ENCODE data around the gene SMURF1.

The SMURF1 gene

DNA sequence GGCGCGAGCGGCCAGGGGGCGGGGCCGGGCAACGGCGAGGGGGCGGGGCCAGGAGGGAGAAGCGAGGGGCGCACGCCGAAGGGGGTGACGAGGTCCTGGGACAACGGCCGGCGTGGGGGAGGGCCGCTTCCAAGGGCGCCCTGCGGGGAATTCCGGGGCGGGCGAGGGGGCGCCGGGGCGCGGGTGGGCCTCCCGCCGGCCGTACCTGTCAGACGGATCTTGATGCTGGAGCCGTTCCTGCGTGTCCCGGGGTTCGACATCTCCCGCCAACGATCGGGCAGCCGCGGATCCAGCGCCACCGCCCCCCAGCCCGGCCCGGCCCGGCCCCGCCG lies 421 bp downstream of the SMURF1 start:
- FAIRE-seq (peak; percentile 84), DNase-seq (ENCODE audit: insufficient read length, low spot score) (peak; percentile 62)
- no peak for TF ChIP-seq TAF1 (IDR thresholded peaks at IDR 0.05; ENCODE audit: low read depth, low read length)

DNA sequence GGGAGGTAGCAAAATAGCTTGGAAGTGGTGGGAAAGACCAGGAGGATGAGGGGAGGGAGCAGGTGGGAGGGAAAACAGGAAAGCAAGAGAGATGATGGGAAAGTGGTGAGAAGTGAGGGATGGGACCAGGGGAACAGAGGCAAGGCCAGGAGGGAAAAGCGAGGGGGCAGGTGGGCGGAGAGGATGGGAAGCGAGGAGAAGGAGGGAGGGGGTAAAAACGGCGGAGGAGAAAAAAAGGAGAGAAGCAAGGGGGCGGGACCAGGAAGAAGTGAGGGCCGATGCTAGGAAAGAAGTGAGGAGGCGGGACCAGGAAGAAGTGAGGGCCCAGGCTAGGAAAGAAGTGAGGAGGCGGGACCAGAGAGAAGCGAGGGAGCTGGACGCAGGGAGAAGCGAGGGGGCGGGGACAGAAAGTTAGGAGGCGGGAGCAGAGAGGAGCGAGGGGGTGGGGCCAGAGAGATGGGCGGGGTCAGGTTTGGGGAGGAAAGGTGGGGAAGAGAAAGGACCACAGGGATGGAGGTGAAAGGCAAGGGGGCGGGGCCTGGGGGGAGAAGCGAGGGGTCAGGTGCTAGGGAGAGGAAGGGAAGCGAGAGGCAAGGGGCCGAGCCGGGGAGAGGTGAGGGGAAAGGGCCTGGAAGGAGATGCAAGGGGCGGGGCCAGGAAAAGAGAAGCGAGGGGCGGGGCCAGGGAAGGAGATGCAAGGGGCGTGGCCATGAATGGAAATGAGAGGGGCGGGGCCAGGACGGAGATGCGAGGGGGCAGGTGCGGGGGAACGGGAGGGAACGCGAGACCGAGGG lies 984 bp downstream of the SMURF1 start:
- DNase-seq (ENCODE audit: insufficient read length, low spot score) (no peak), FAIRE-seq (no peak)
- no peak for TF ChIP-seq PAX5 (IDR thresholded peaks at IDR 0.05; ENCODE audit: insufficient read depth, low read length, severe bottlenecking)
- no peak for TF ChIP-seq TAF1 (IDR thresholded peaks at IDR 0.05; ENCODE audit: low read depth, low read length)
- no peak for TF ChIP-seq SPI1 (IDR thresholded peaks at IDR 0.05; ENCODE audit: low read depth, low read length)
- no peak for TF ChIP-seq POLR2AphosphoS5 (IDR thresholded peaks at IDR 0.05; ENCODE audit: low read depth, low read length)

DNA sequence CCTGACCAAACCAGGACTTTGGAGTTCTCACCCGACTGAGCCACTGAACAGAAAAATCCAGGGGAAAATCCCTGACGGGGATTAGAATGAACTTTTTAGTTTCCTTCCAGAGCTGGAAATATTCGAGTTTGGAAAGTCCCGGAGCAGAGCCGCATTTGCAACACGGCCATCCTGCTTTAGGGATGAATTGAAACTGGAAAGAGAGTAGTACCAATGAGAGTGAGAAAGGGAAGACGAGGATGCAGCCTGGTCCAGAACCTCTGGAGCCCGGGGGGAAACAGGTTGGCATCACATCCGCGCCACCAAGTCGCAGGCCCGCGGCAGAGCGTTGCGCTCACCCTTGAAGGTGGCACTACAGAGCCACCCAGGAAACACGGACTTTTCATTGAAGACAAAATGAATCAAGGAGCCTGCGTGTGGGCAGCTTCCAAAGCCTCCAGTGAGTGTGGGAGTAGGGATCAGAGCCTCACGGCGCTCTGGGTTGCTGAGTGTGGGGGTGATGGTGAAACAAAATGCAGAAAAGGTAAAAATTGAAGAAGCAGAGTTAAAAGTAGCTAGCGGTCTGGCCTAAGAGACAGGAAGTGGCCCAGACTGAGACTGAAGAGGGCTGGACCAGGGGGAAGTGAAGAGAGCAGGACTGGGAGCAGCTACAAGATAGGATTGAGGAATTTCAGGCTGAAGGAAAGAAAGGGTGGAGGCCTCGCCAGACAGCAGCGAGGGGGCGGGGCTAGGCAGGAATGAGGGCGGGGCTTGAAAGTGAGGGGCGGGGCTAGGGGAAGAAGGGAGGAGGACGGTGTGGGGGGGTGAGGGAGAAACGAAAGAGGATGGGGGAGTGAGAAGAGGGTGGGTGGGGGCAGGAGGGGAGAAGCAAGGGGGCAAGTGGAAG lies 1.8 kb downstream of the SMURF1 start:
- DNase-seq (ENCODE audit: insufficient read length, low spot score) (no peak), FAIRE-seq (no peak)

DNA sequence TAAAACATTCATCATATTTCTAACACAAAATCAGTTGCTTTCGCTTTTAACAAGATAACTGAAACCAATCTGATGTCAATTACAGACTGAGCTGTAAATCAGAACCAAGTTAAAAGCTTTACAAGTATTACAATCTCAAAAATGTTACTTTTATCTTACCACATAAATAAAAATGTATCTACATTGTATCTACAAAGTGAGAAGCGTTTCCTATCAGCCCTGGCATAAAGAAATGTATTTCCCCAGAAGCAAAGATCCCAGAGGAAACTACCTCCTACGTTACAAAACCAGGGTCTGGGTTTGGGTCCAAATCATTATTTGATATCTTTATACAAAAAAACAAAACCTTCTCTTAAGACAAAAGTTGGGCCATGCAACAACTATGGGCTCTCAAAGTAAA lies 2.6 kb downstream of the SMURF1 start:
- FAIRE-seq (no peak), DNase-seq (ENCODE audit: insufficient read length, low spot score) (no peak)
- TF ChIP-seq POLR2A (IDR thresholded peaks at IDR 0.05; ENCODE audit: low read depth, low read length) (no peak), SPI1 (IDR thresholded peaks at IDR 0.05; ENCODE audit: low read depth, low read length) (no peak), PAX5 (IDR thresholded peaks at IDR 0.05; ENCODE audit: insufficient read depth, low read length, severe bottlenecking) (no peak)

More for the DNA sequence above, 1.8 kb downstream of the SMURF1 start:
- TF ChIP-seq TAF1 (IDR thresholded peaks at IDR 0.05; ENCODE audit: low read depth, low read length): no peak
- peak; percentile 57 for TF ChIP-seq SPI1 (IDR thresholded peaks at IDR 0.05; ENCODE audit: low read depth, low read length)

DNA sequence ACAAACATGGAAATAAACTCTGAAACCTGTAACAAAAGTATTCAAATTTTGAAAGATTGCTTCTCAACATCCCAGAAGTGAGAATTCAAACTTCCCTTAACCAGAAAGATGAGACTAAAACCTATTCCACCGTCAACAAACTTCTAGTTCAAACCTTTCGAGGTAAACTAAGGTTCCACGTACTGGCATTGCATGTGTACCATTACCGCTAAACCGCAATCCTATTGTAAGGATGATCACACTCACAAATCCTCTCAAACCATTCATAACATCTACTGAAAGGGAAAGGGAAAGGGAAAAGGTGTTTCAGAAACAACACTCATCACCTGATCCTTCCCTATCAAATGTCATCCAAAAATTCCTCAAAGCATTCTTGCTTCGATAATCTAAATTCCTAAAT lies 3.1 kb downstream of the SMURF1 start:
- no peak for FAIRE-seq
- DNase-seq (ENCODE audit: insufficient read length, low spot score): no peak
- TF ChIP-seq POLR2AphosphoS5 (IDR thresholded peaks at IDR 0.05; ENCODE audit: low read depth, low read length) (no peak), TAF1 (IDR thresholded peaks at IDR 0.05; ENCODE audit: low read depth, low read length) (no peak), POLR2A (IDR thresholded peaks at IDR 0.05; ENCODE audit: low read depth, low read length) (no peak), SPI1 (IDR thresholded peaks at IDR 0.05; ENCODE audit: low read depth, low read length) (no peak), POU2F2 (IDR thresholded peaks at IDR 0.05; ENCODE audit: low read depth, low read length) (no peak), PAX5 (IDR thresholded peaks at IDR 0.05; ENCODE audit: insufficient read depth, low read length, severe bottlenecking) (no peak)

DNA sequence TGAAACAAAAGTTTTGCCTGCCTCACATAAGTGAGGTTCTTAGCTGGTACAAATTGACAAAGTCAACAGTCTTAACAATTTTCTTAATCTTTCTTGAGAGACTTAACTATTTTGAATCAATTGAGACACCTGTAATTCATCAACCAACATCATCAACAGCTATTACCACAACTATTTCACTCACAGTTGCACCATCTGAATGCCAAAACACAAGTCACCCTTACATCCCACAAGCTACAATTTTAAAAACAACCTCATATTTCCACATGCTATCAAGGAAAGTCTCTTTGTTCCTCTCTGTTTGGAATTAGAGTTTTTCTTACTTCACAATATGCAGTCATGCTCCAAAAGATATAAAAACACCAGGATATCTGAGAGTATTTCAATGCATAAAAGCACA lies 4.9 kb downstream of the SMURF1 start:
- FAIRE-seq: no peak
- DNase-seq (ENCODE audit: insufficient read length, low spot score): no peak
- TF ChIP-seq POLR2AphosphoS5 (IDR thresholded peaks at IDR 0.05; ENCODE audit: low read depth, low read length) (no peak), POLR2A (IDR thresholded peaks at IDR 0.05; ENCODE audit: low read depth, low read length) (no peak), TAF1 (IDR thresholded peaks at IDR 0.05; ENCODE audit: low read depth, low read length) (no peak), PAX5 (IDR thresholded peaks at IDR 0.05; ENCODE audit: insufficient read depth, low read length, severe bottlenecking) (no peak), POU2F2 (IDR thresholded peaks at IDR 0.05; ENCODE audit: low read depth, low read length) (no peak), SPI1 (IDR thresholded peaks at IDR 0.05; ENCODE audit: low read depth, low read length) (no peak)

DNA sequence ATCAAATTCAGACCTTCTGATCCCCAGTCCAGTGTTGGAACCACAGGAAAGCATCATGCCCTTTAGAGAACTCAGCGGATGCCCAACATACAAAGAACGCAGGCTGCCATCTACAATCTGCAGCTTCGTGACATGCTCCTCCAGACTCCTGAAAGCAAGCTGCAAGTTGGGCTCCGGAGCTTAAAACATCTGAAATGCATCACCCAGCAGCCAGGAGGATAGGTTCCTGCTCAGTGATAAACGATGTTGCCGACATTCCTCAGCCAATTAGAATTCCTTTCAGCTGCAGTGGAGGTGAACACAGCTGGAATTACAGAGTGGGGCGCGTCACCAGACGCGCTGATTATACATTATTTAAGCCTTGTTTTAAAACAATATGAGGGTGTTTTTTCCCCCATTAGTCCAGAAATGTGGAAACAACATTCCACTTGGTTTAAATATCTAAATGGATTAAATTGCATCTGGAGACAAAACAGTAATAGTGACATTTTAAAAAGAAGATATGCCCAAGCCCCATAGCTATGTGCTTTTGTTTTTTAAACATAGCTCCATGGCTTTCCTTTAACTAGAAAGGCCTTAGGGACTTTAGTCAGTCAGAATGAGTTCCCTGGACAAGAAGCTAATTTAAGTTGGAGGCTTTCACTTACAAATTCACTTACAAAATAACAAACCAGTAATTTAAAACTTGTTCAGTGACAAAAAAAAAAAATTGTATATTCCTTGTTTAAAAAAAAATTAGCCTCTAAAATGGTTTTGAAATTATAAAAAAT lies 6.3 kb downstream of the SMURF1 start:
- no peak for DNase-seq (ENCODE audit: insufficient read length, low spot score)
- FAIRE-seq: no peak
- TF ChIP-seq SPI1 (IDR thresholded peaks at IDR 0.05; ENCODE audit: low read depth, low read length) (no peak), TAF1 (IDR thresholded peaks at IDR 0.05; ENCODE audit: low read depth, low read length) (no peak), POLR2A (IDR thresholded peaks at IDR 0.05; ENCODE audit: low read depth, low read length) (no peak), POU2F2 (IDR thresholded peaks at IDR 0.05; ENCODE audit: low read depth, low read length) (no peak), POLR2AphosphoS5 (IDR thresholded peaks at IDR 0.05; ENCODE audit: low read depth, low read length) (no peak), PAX5 (IDR thresholded peaks at IDR 0.05; ENCODE audit: insufficient read depth, low read length, severe bottlenecking) (no peak)

DNA sequence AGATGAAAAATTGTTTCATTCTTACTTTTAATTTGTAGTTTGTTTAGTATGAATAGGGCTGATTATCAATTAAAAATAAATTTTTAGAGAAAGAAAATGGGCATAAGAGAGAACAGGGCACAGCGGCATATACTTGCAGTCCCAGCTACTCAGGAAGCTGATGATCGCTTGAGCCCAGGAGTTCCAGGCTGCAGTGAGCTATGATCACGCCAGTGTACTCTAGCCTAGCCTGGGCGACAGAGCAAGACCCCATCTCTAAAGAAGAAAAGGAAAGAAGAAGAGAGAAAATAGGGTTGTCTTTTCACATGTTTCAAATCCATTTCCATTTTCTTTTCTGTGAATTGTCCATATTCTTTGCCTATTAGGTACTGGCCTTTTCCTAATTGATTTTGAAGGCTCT lies 8.0 kb downstream of the SMURF1 start:
- no peak for DNase-seq (ENCODE audit: insufficient read length, low spot score)
- FAIRE-seq: no peak
- TF ChIP-seq POU2F2 (IDR thresholded peaks at IDR 0.05; ENCODE audit: low read depth, low read length) (no peak), SPI1 (IDR thresholded peaks at IDR 0.05; ENCODE audit: low read depth, low read length) (no peak), TAF1 (IDR thresholded peaks at IDR 0.05; ENCODE audit: low read depth, low read length) (no peak), POLR2A (IDR thresholded peaks at IDR 0.05; ENCODE audit: low read depth, low read length) (no peak), PAX5 (IDR thresholded peaks at IDR 0.05; ENCODE audit: insufficient read depth, low read length, severe bottlenecking) (no peak), POLR2AphosphoS5 (IDR thresholded peaks at IDR 0.05; ENCODE audit: low read depth, low read length) (no peak)

DNA sequence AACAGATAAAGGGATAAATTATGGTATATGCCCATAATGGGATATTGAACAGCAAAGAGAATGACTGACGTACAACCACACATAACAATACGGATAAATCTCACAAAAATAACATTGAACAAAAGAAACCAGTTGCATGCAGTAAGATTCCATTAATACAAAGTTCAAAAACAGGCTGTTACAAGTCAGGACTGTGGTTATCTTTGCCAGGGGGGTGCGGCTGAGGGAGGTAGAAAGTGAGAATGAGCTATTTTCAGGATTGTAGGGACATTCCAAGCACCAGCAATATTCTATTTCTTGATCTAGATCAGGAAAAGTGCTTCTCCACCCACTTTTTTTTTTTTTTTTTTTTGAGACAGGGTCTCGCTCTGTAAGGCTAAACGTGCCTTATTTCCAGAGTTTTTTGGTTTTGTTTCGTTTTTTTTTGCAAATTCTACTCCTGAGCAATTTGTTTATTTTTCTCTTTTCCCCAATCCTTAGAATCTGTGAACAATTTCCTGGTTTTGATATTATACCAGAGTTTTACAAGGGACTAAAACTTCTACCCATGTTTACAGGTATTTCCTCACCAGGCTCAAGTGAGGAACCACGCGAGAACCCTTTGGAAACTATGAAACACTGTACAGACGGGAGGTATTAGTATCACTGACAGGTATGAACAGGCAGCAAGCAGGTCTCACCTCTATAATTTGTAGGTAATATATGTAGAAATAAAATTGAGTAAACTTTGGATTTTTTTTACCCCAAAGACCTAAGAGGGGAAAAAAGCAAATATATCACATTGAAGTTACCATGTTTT lies 9.9 kb downstream of the SMURF1 start:
- FAIRE-seq: no peak
- TF ChIP-seq SPI1 (IDR thresholded peaks at IDR 0.05; ENCODE audit: low read depth, low read length) (no peak), POLR2AphosphoS5 (IDR thresholded peaks at IDR 0.05; ENCODE audit: low read depth, low read length) (no peak), POLR2A (IDR thresholded peaks at IDR 0.05; ENCODE audit: low read depth, low read length) (no peak), TAF1 (IDR thresholded peaks at IDR 0.05; ENCODE audit: low read depth, low read length) (no peak), POU2F2 (IDR thresholded peaks at IDR 0.05; ENCODE audit: low read depth, low read length) (no peak), PAX5 (IDR thresholded peaks at IDR 0.05; ENCODE audit: insufficient read depth, low read length, severe bottlenecking) (no peak)
- DNase-seq (ENCODE audit: insufficient read length, low spot score): no peak

All from GM12891 (cell line).